ENCODE data around the gene MAD1L1. TPM values are rescaled to one million over a fixed set of nuclear protein-coding genes. Genes with fewer than 3 reads are reported as not detected.
"Not testable (repeated sequence)": the region's sequence is repeated elsewhere in the genome, so short reads cannot be mapped to it uniquely, and the experiment has no call there.

MAD1L1 gene
- total and polyA plus RNA-seq, 7 donors: 11.7 to 17.5 (median 15.6) TPM

DNA sequence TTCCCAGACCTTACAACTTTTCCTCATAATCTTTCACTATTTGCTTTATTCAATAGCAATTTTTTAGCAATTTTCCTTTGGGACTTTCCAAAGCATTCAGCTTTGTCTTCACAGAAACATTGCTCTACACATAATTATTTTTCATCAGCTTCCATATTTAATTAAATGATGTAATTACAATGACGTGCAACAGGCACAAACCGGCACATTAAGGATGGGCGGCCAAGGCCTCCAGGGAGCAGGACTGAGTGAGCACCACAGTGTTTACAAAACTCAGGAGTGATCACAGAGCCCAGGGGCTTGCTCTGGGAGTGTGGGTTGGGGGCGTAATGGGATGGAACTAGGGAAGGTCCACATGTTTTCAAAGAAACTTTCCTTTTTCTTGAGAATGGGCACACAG lies 69.8 kb downstream of the MAD1L1 start:
- H3K36me3 ChIP-seq (ENCODE audit: insufficient read depth in 1 of 2, low read depth in 1 of 2): no peaks in the 10 kb centered on the region
- no peak overlapping the region for H3K27ac ChIP-seq
- peaks cover 14% of the 10 kb centered on the region for H3K4me1 ChIP-seq
- intact Hi-C loops (cut with DNase I): no loop called here
- ATAC-seq (no peak), DNase-seq (no peak)
- H3K9me3 ChIP-seq: no peaks in the 10 kb centered on the region
- TF ChIP-seq CTCF (IDR thresholded peaks at IDR 0.05): no peak
- WGBS, 3 donors: 59 to 76% (median 69%) methylated on average over 4 of the region's 4 CpGs
- H3K4me3 ChIP-seq: no peak overlapping the region
- H3K27me3 ChIP-seq (ENCODE audit: insufficient read depth in 3 of 3, low read length in 2 of 3): no peaks in the 10 kb centered on the region

DNA sequence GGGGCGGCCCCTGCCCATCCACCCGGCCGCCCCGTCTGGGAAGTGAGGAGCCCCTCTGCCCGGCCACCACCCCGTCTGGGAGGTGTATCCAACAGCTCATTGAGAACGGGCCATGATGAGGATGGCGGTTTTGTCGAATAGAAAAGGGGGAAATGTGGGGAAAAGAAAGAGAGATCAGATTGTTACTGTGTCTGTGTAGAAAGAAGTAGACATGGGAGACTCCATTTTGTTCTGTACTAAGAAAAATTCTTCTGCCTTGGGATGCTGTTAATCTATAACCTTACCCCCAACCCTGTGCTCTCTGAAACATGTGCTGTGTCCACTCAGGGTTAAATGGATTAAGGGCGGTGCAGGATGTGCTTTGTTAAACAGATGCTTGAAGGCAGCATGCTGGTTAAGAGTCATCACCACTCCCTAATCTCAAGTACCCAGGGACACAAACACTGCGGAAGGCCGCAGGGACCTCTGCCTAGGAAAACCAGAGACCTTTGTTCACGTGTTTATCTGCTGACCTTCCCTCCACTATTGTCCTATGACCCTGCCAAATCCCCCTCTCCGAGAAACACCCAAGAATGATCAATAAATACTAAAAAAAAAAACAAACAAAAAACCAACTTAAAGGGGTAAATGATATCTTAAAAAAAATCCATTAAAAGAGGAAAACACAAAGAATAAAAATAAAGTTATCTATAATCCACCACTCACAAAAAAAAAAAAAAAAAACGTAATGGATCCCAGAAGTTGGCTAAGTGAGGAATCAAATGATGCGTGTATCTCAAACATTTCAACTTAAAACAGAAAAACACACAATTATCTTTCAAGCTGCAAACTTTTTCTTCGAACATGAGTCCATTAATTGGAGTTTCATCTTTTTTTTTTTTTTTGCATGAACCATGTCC lies 70.5 kb downstream of the MAD1L1 start:
- DNase-seq; H3K27me3 ChIP-seq (ENCODE audit: insufficient read depth in 3 of 3, low read length in 2 of 3); H3K36me3 ChIP-seq (ENCODE audit: insufficient read depth in 1 of 2, low read depth in 1 of 2); H3K27ac ChIP-seq; ATAC-seq; intact Hi-C loops (cut with DNase I); H3K4me3 ChIP-seq; H3K9me3 ChIP-seq: not testable (repeated sequence)
- peaks cover 21% of the 10 kb centered on the region for H3K4me1 ChIP-seq
- WGBS, 3 donors: 86 to 95% (median 90%) methylated on average over 11 to 16 of the region's 17 CpGs

GRCh38 chr7:2159176-2159520 lies 73.6 kb downstream of the MAD1L1 start:
- no peak for TF ChIP-seq CTCF (IDR thresholded peaks at IDR 0.05)
- no peak overlapping the region for H3K4me3 ChIP-seq
- H3K9me3 ChIP-seq: no peaks in the 10 kb centered on the region
- DNase-seq (peak in 1 of 2 donors; percentile 26), ATAC-seq (no peak)
- 98 to 99% (median 98%) methylated on average over 8 of the region's 8 CpGs for WGBS, 3 donors
- no peaks in the 10 kb centered on the region for H3K36me3 ChIP-seq (ENCODE audit: insufficient read depth in 1 of 2, low read depth in 1 of 2)
- H3K4me1 ChIP-seq: peaks cover 31% of the 10 kb centered on the region
- intact Hi-C loops (cut with DNase I): loop anchor here in 1 of 2 donors (5.0 kb wide), 1 partner anchor 42 kb away; no protein-coding TSS in a partner anchor
- no peaks in the 10 kb centered on the region for H3K27me3 ChIP-seq (ENCODE audit: insufficient read depth in 3 of 3, low read length in 2 of 3)
- no peak overlapping the region for H3K27ac ChIP-seq

DNA sequence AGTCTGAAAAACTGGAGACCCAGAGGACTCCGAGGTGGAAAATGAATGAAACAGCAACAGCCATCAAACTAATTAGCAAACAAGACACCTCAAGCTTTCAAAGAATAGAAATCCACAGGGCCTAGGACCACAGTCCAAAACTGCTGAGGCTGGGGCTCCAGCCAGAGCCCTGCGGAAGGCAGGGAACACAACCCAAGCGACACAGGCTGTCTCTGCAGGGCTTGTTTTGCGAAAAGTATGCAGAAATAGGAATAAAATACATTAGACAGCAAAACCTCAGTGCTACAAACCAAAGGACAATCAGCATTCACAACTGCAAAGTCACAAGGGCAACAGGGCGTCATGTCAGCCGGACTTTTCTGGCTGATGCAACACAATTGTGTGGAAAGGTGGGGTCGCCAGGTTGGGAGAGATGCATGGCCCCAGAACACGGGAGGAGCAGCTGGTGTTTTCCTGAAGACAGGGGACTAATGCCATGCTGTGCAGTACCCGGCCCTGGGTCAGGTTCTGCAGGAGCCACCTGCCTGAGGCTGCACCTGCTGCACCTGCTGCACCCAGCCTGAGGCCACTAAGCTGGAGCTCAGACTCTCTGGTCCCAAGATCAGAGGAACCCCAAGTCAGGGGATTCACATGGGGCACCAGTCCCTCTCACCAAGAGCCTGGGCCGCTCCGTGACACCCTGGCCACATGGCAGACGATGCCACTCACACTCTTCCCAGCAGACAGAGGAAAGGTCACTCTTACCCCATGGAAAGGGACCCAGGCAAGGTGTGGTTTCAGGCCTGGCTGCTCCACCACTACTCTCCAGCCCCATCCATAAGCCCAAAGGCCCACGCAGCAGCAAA lies 74.2 kb downstream of the MAD1L1 start:
- no peaks in the 10 kb centered on the region for H3K36me3 ChIP-seq (ENCODE audit: insufficient read depth in 1 of 2, low read depth in 1 of 2)
- H3K27me3 ChIP-seq (ENCODE audit: insufficient read depth in 3 of 3, low read length in 2 of 3): no peaks in the 10 kb centered on the region
- no peaks in the 10 kb centered on the region for H3K9me3 ChIP-seq
- peak overlapping the region; percentile 78 for H3K27ac ChIP-seq
- DNase-seq (peak in 1 of 2 donors; percentile 26), ATAC-seq (no peak)
- H3K4me3 ChIP-seq: no peak overlapping the region
- intact Hi-C loops (cut with DNase I): loop anchor here in 1 of 2 donors (5.0 kb wide), 1 partner anchor 41 kb away; no protein-coding TSS in a partner anchor
- 88 to 91% (median 91%) methylated on average over 13 of the region's 13 CpGs for WGBS, 3 donors
- H3K4me1 ChIP-seq: peaks cover 31% of the 10 kb centered on the region
- no peak for TF ChIP-seq CTCF (IDR thresholded peaks at IDR 0.05)
